Fibroblast of pulmonary artery (primary cell): ENCODE results near the gene SLC6A7.

Experiments
- DNase-seq: peaks from one replicate; pipeline ENCODE4 v3.0.0-alpha.2; 2010; ENCODE audit warnings: low read depth
- H3K4me3 ChIP-seq: replicated peaks from 2 replicates; pipeline ENCODE4 v1.5.1; 2011; ENCODE audit warnings: low read depth, mild to moderate bottlenecking, control low read depth, low read length, moderate library complexity
- TF ChIP-seq, protein P1 (sequence below): IDR thresholded peaks from 2 replicates; pipeline ENCODE4 v1.5.1; 2011; ENCODE audit warnings: mild to moderate bottlenecking, control low read depth, low read length, inconsistent platforms; ENCODE audit errors: missing control alignments

Gene SLC6A7

GRCh38 chr5:150183436-150183835 lies 6.4 kb upstream of the SLC6A7 start:
- TF ChIP-seq, protein P1, sequence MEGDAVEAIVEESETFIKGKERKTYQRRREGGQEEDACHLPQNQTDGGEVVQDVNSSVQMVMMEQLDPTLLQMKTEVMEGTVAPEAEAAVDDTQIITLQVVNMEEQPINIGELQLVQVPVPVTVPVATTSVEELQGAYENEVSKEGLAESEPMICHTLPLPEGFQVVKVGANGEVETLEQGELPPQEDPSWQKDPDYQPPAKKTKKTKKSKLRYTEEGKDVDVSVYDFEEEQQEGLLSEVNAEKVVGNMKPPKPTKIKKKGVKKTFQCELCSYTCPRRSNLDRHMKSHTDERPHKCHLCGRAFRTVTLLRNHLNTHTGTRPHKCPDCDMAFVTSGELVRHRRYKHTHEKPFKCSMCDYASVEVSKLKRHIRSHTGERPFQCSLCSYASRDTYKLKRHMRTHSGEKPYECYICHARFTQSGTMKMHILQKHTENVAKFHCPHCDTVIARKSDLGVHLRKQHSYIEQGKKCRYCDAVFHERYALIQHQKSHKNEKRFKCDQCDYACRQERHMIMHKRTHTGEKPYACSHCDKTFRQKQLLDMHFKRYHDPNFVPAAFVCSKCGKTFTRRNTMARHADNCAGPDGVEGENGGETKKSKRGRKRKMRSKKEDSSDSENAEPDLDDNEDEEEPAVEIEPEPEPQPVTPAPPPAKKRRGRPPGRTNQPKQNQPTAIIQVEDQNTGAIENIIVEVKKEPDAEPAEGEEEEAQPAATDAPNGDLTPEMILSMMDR: no peak
- no peak overlapping the region for H3K4me3 ChIP-seq
- no peak for DNase-seq

- DNase-seq: no peak
- no peak overlapping the region for H3K4me3 ChIP-seq
- TF ChIP-seq, protein P1: no peak
Observed at GRCh38 chr5:150184006-150184405, 5.9 kb upstream of the SLC6A7 start.

GRCh38 chr5:150184990-150185912 lies 4.6 kb upstream of the SLC6A7 start:
- TF ChIP-seq, protein P1: no peak
- no peak for DNase-seq
- H3K4me3 ChIP-seq: no peak overlapping the region

DNA sequence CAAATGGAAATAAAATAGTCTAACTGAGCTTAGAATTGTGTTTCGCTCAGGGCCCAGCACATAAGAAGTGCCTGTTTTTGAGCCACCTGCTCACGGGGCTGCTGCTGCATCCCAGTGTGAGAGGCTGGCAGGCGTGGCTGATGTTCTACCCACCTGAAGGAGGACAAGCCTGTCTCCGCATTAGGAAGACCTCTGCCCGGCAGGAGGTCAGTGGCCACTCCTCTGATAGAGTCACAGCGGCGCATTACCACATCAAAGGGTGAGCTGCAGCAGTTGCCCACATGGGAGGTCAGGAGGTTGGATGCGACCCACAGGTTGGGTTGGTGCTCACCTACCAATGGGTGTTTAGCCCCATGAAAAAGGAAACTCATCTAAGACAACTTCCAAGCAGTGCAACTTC lies 3.7 kb upstream of the SLC6A7 start:
- TF ChIP-seq, protein P1: no peak
- H3K4me3 ChIP-seq: no peak overlapping the region

DNA sequence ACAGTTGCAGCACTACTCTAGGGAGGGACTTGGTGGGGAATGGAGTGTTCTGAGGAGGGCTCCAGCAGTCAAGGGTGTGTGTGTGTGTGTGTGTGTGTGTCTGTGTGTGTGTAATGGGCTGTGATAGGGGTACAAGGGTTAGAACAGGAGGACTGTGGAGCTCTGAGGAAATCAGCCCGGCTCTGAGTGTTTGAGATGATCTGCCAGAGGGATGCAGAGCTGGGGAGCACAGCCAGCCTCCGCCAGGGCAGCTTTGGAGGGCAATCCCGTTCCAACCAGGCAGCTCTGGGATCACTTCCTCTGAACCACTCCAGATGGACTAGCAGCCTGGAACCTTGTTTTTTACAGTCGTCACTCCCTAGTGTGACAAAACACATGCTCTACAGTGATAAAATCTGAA lies 3.0 kb upstream of the SLC6A7 start:
- DNase-seq: no peak
- H3K4me3 ChIP-seq: no peak overlapping the region
- TF ChIP-seq, protein P1: no peak

More for the DNA sequence above, 3.7 kb upstream of the SLC6A7 start:
- no peak for DNase-seq

GRCh38 chr5:150188146-150188842 lies 1.6 kb upstream of the SLC6A7 start:
- TF ChIP-seq, protein P1: no peak
- DNase-seq: no peak
- H3K4me3 ChIP-seq: no peak overlapping the region
